Activated T-cell treated with anti-CD3 and anti-CD28 coated beads, Interleukin-2, amount 50 U/mL, for 48 hours (primary cell): Measurements from ENCODE around the gene REXO1.

Experiments
- DNase-seq, 2 experiments: peaks; one replicate each; pipeline ENCODE4 v3.0.0-alpha.2; 2020

Gene REXO1

GRCh38 chr19:1783874-1784273, 64.4 kb downstream of the REXO1 start:
- DNase-seq, result no peak

GRCh38 chr19:1783354-1783753, 64.9 kb downstream of the REXO1 start:
- DNase-seq, result no peak

GRCh38 chr19:1782521-1782920, 65.8 kb downstream of the REXO1 start:
- DNase-seq, result no peak

- no peak for DNase-seq
Measured at GRCh38 chr19:1780272-1780958, 67.9 kb downstream of the REXO1 start.

- DNase-seq, result no peak
Measured at GRCh38 chr19:1779574-1779973, 68.7 kb downstream of the REXO1 start.

- DNase-seq, result no peak
Measured at GRCh38 chr19:1777149-1777548, 71.1 kb downstream of the REXO1 start.

GRCh38 chr19:1776606-1777147, 71.6 kb downstream of the REXO1 start:
- no peak for DNase-seq

GRCh38 chr19:1775951-1776605, 72.2 kb downstream of the REXO1 start:
- no peak for DNase-seq

- DNase-seq, result peak in 1 of 2 experiments; percentile 63
Measured at GRCh38 chr19:1774989-1775772, 73.1 kb downstream of the REXO1 start.

- no peak for DNase-seq
Measured at GRCh38 chr19:1773184-1773583, 75.1 kb downstream of the REXO1 start.

GRCh38 chr19:1770866-1771576, 77.3 kb downstream of the REXO1 start:
- DNase-seq, result no peak

- no peak for DNase-seq
Measured at GRCh38 chr19:1769645-1769985, 78.7 kb downstream of the REXO1 start.

- DNase-seq, result no peak
Measured at GRCh38 chr19:1768918-1769644, 79.2 kb downstream of the REXO1 start.

- DNase-seq, result peak in 1 of 2 experiments; percentile 36
Measured at GRCh38 chr19:1768248-1768647, 80.0 kb downstream of the REXO1 start.

GRCh38 chr19:1767464-1767933, 80.8 kb downstream of the REXO1 start:
- DNase-seq, result peak; percentile 78 to 79

GRCh38 chr19:1766800-1767352, 81.4 kb downstream of the REXO1 start:
- no peak for DNase-seq

- DNase-seq, result no peak
Measured at GRCh38 chr19:1765904-1766799, 82.1 kb downstream of the REXO1 start.
